ENCODE data around the gene TNNT2.

TNNT2 gene

DNA sequence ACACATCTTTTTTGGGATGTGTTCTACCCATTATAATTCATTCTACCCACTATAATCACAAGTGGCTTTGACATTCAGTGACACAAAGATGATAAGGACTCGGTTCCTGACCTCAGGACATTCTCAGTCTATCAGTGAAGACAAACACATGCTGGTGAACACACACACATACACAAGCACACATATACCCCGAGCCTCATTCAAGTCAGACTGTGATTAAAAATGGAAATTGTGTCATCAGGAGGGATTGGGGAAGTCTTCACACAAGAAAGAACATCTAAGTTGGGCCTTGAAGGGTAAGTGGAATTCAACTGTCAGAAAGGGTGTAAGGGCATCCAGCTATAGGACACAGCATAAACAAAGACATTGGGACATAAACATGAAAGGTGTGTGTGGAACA lies 24.2 kb upstream of the TNNT2 start:
- DNase-seq = no peak

GRCh38 chr1:201400852-201401230 lies 23.4 kb upstream of the TNNT2 start:
- DNase-seq = no peak

DNA sequence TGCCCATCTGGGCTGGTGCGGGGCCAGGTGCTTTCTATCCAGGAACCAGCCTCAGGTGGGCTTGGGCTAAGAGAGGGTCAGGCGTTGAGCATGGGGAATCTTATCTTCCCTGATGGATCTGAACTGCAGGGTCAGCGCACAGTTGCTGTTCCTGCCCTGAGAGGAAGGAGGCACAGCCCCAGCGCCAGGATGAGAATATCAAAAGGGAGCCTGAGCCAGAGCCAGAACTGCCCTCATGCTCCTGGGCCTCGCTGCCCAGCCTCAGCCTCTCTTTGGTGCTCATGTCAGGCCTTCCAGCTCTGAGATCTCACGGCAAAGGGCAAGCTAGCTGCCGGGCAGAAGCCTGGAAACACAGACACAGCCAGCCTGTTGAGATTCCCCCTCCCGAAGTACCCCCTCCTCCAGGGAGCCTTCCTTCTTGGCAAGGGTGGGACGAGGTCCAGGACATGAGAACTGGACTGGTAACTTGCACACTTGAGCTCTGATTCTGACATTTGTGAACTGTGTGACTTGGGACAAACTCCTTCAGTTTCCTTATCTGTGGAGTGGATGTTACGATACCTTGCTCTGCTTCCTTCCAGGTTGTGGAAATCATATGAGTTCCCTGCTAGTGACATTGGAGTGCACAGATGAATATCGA lies 22.9 kb upstream of the TNNT2 start:
- DNase-seq = no peak

DNA sequence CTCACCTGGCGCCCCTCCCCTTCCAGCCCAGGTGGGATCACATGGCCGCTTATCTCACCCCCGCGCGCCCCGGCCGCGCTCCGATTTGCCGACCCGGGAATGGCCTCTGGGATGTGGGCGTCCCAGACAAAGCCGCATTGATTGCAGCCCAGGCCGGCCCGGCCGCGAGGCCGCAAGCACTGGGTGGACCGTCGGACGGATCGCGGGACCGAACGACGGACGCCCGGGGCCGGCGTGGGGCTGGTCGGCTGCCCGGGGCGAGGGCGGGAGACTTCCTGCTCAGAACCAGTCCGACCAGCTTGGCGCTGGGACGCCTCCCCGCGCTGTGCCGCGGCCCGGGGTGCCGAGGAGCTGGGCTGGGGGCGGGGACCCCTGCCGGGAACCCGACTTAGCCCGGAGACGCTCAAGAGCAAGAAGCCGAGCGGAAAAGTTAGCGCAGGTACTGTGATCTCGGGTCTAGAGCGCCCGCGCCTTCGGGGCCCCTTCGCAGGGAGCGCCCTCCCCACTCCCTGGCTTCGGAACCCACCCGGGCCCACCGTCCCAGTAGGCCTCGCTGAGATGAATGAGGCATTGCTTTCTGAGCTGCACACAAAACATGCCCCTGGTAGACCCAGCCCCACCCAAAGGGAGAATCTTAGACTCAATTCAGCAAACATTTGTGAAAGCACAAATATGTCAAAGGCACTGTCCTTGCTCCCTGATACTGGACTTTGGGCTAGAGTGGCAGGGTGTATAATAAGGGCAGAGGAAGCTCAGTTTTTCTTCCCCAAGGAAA lies 22.1 kb upstream of the TNNT2 start:
- DNase-seq = no peak

DNA sequence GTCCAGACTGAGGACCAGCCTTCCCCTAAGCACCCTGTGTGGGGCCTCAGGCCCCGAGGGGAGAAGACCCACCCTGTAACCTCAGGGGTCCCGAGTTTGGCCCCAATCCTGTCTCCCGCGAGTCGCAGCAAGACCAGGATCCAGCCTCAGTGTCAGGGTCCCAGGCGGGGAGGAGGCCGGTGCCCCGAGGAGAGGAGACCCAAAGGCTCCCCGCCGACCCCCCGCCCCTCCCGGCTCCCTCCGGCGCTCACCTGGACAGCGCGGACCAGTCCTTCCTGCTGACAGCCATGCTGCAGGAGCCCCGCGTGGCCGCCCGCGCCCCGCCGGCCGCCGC lies 21.5 kb upstream of the TNNT2 start, which contains the start of gene LAD1:
Gene LAD1, minus strand, starts transcription at position 307 of the 334 bp plus-strand sequence. Its CDS starts 18 bp downstream, at position 289.
- DNase-seq = no peak

DNA sequence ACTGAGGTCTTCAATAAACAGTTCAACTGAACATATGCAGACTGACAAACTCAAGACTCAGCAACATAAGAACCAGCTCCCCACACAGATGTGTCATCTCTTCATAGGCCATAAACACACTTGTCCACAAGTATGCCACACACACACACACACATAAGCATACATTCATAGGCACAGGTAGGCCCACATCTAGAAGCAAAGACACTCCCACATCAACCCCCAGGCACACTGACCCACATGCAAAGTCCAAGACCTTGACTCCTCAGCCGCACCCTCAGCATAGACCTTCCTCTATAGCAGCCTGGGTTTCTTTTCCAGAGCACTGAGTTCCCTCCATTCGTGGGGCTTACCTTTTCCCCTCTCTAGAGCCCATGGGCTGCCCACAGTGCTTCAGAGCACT lies 20.2 kb upstream of the TNNT2 start:
- no peak for DNase-seq

DNA sequence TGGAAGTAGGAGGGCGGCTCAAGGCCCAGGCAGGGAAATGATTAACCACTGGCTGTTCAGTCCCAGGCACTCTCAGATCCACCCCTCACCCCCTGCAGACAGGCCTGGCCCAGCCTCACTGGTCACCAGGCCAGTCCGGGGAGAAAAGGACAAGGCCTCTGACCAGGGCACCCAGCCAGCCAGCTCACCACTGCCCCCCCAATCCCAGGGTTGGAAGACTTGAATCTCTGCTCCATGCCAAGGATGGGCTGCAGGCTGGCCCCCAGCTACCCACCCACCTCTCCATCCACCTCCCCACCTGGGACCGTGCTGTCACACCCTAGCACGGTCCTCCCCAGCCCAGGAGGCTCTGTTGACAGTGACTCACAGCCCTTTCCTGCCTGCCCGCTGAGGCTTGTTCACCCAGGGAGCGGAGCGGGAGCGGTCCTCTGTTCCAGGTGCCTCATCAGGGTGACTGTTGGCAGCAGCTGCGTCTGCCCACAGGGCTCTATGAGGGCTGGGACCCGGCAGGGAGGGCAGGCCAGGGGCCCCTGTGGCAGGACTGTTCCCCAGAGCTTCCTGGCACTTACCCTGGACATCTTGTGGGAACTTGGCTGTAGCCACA lies 19.5 kb upstream of the TNNT2 start:
- no peak for DNase-seq

GRCh38 chr1:201395936-201396335 lies 18.5 kb upstream of the TNNT2 start:
- DNase-seq = no peak

DNA sequence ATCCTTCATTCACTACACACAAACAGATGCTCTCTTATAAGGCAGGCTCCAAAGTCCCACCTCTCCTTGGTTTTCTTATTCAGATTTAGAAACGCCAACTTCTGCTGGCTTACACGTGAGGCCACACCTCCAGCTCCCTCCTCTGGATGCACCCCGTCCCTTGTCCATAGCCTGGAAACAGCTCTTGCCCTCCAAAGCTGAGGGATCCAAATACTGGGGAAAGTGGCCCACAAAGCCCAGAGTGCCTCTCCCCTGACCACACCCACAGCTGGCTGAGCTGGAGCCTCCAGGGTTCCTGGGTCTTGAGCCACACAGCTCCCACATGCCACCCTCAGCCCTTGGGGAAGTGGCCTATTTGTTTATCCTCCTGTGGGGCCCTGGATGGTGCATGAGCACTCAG lies 17.1 kb upstream of the TNNT2 start:
- DNase-seq = no peak

DNA sequence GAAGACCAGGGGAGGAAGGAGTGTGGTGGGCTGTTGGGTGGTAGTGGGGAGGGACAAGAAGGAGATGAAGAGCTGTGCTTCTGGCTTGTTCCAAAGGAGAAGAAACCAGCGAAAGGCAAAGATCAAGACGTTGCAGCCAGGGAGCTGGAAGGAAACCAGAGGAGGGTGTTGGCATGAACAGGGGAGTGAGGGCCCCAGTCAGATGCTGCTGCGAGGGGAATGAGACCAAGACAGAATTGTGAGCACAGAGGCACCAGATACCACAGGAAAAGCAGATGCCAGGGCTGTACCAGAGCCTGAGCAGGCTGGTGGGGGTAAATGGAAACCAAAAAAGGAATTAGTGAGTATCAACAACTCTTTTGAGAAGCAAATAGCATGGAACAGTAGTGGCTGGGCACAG lies 15.6 kb upstream of the TNNT2 start:
- DNase-seq = no peak

DNA sequence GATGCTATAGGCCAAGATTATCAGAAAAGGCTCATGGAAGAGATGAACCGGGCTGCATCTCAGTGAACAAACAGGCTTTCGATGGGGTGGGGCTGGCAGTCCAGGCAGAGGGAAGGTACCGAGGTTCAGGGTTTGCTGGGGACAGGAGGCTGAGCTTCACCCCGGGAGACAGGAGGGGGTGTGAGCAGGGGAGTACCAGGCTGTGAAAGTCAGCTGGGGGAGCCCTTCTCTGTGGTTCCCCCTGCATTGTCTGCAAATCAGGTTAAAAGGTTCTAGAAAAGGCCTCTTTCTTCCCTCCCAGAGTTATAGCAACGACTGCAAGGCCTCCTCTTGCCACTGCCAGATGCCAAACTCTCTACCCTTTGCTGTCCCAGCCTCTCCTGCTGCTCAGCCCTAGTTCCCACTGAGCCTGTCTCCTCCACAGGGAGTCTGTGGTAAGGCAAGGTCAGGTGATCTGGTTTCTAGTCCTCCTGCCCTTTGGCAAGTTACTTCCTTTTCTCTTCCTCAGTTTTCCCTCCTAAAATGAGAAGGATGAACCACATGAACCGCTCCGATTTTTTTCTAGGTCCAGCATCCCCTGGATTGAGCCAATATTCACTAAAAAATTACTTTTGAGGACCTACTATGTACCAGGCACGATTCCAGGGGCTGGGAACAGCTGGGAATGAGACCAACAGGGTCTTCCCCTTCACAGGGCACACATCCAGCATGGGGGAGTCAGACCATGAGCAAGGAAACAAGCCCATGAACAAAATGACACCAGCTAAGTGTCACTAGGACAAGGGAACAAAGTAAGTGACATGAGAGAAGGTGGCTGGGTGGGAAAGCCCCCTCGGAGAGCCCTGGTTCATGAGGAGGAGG lies 14.4 kb upstream of the TNNT2 start:
- DNase-seq = no peak

- DNase-seq = no peak
These were observed 13.7 kb upstream of the TNNT2 start for GRCh38 chr1:201391225-201391624.

GRCh38 chr1:201389051-201389450 lies 11.6 kb upstream of the TNNT2 start:
- DNase-seq = no peak

- no peak for DNase-seq
These were observed 8.7 kb upstream of the TNNT2 start for GRCh38 chr1:201386208-201386607.

- DNase-seq = peak; percentile 17
These were observed 7.9 kb upstream of the TNNT2 start for GRCh38 chr1:201385299-201385891.

GRCh38 chr1:201384406-201384782 lies 6.9 kb upstream of the TNNT2 start:
- DNase-seq = no peak

GRCh38 chr1:201383647-201384405 lies 6.3 kb upstream of the TNNT2 start:
- no peak for DNase-seq

- DNase-seq = no peak
These were observed 3.6 kb upstream of the TNNT2 start for GRCh38 chr1:201381130-201381529.

DNA sequence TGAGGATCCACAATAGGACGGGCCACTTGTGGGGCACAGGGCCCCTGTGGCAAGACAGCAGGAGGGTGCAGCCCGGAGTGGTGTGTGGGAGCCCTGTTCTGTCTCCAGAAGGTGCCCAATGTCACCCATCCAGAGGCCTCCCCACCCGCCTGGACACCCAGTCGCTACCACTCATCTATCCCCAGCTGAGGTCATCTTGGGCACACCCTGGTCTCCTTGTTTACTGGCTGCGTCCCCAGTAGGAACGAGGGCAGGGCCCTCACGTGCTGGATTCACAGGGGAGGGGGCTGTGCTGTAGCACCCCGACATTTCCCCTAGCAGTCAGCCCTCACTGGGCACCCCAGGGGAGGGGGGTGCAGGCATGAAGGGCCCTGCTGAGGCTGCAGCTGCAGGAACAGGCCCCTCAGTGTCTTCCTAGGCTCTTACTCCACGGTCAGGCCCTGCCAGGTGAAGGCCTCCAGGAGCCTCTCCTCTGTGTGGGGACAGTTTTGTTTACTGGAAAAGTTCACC lies 2.3 kb upstream of the TNNT2 start:
- DNase-seq = no peak

GRCh38 chr1:201378804-201379203 lies 1.3 kb upstream of the TNNT2 start:
- DNase-seq = no peak

DNA sequence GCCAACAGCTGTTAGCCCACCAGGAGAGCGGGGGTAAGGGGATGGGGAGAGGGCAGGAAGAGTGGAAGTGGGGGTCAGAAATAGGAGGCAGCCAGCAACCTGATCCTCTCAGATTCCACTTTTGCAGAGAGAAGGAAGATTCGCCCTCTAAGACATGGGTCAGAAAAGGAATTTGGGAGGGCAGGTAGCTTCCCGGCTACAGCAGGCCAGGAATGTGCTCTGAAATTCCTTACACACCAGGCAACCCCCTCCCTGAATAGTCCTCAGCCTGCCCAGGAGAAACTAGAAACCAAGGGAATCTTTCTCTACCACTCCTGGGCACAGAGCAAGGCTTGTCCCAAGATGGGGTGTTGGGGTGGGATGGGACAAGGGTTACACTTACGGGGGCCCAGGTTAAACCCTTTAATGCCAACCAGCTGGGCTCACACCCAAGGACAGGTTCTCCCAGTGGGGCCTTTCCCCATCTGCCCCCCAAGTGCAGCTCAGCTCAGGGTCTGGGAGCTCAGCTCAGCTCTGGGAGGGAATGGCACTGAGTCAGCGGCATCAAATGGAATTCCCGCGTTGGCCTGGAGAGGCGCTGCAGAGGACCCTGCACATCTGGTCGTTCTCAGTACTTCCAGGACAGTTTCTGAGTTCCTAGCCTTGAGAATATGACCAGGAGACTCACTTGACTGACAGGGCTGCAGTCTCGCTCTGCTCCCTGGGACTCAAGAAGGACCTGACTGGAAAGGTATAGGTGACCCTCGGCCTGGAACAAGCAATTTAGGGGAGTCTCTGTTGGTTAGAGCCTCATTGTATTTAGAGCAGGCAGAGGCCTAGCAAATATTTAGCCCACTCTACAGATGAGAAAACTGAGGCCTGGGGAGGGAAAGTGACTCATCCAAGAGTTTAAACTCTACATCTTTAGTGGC lies 761 bp downstream of the TNNT2 start:
- DNase-seq = no peak
